ENCODE data around the gene MS4A4A.

DNA sequence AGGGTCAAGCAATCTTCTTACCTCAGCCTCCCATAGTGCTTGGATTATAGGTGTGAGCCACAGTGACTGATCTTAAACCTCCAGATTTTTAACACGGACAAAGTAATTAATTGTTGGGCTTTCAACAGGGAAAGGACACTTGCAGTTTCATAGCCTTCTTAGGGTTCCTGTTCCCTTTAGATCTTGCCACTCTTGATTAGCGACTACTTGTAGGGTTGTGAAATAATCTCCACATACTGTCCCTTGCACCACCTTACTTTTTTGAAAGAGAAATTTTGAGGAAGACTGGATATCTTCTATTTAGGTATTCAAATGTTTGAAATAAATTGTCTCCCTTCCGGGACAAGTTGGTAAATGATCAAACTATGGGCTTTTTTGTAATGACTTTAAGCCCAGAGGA lies 45.1 kb upstream of the MS4A4A start:
- TF ChIP-seq, protein P1, sequence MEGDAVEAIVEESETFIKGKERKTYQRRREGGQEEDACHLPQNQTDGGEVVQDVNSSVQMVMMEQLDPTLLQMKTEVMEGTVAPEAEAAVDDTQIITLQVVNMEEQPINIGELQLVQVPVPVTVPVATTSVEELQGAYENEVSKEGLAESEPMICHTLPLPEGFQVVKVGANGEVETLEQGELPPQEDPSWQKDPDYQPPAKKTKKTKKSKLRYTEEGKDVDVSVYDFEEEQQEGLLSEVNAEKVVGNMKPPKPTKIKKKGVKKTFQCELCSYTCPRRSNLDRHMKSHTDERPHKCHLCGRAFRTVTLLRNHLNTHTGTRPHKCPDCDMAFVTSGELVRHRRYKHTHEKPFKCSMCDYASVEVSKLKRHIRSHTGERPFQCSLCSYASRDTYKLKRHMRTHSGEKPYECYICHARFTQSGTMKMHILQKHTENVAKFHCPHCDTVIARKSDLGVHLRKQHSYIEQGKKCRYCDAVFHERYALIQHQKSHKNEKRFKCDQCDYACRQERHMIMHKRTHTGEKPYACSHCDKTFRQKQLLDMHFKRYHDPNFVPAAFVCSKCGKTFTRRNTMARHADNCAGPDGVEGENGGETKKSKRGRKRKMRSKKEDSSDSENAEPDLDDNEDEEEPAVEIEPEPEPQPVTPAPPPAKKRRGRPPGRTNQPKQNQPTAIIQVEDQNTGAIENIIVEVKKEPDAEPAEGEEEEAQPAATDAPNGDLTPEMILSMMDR (IDR thresholded peaks at IDR 0.05), result no peak
- TF ChIP-seq POLR2A (IDR thresholded peaks at IDR 0.05), result no peak

Measured in testis (tissue), 2 donors.